Ureter (tissue), 1 donor: ENCODE data around the gene ACSM2B. TPM values are rescaled to one million over a fixed set of nuclear protein-coding genes. Genes with fewer than 3 reads are reported as not detected.
"Not testable (repeated sequence)": the region's sequence is repeated elsewhere in the genome, so short reads cannot be mapped to it uniquely, and the experiment has no call there.

Source experiments
- DNase-seq: peaks from one replicate; pipeline ENCODE4 v3.0.0-alpha.2; 2020; ENCODE audit warnings: low spot score
- total RNA-seq: library from RNA; stranded (reverse); gene quantifications from one replicate; pipeline ENCODE4 v1.2.4, GENCODE V29; 2023
- donor health status: DM: yes; HTN: yes; CAD: no.

Gene ACSM2B
- total RNA-seq, 1 donor from 2014 or later, result not detected

DNA sequence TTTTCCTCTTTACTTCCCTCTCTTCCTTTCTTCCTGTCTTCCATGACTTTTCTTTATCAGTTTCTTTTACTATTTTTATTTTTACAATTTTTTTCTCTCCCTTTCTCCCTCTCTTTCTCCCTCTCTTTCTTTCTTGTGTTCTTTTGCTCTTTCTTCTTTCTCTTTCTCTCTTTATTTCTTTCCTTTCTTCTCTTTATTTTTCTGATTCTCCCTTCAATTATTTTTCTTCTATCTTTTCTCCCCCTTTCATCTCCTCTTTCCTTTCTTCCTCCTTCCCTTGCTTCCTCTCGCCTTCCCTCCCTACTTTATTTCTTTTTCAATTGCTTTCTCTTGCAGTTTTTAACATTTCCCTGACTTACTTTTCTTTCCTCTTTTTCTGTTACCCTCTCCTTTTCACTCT, 39.5 kb downstream of the ACSM2B start:
- DNase-seq, result not testable (repeated sequence)

DNA sequence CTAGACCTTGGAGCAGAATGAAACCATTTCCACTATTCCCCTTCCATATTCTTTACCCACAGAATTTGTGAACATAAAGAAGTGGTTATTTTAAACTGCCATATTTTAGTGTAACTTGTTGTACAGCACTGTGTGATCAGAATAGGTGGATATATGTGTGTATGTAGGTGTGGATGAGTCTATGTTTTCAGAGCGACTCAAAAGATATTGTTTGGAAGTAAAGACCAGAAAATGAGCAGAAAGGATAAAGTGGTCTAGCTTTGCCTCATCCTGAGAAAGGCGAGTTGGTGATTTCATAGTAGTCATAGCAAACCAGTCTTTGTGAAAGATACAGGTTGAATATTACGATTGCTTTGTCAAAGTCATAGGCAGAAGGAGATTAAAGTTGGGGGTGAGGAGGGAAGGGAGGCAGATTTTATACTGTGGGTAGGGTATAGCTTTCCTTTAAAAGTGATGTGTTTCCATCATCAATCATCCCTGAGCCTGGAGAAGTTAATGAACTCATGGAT, 43.8 kb downstream of the ACSM2B start:
- DNase-seq, result not testable (repeated sequence)

DNA sequence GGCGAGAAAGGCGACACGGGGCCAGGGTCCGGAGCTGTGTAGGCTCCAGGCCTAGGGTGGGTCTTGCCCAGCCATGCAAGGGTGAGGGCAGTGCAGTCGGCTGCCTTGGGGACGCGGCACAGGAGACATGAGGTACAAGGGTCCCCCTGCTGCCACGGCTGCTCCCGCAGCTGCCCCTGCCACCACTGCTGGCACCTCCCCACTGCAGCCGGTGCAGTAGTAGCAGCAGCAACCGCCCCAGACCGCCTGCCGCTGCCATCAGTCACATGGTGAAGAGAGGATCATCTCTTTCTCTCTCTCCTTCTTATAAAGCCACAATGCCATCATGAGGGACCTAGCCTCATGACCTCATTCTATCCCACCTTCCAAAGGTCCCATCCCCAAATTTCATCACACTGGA, 44.4 kb downstream of the ACSM2B start:
- DNase-seq, result not testable (repeated sequence)

DNA sequence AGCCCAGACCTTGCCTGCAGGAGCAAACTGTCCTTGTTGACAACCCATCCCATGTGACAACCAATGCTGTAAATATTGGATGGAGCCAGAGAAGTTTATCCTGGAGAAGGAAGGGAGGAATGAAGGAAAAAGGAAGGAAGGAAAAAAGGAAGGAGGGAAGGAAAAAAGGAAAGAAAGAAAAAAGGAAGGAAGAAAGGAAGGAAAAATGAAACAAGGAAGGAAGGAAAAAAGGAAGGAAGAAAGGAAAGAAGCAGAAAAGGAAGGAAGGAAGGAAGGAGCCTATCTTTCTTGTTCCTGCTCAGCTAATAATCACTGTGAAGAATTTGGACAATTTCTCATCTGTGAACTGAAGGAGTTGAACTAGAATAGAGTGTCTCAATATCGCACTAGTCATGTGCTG, 56.1 kb downstream of the ACSM2B start:
- no peak for DNase-seq

DNA sequence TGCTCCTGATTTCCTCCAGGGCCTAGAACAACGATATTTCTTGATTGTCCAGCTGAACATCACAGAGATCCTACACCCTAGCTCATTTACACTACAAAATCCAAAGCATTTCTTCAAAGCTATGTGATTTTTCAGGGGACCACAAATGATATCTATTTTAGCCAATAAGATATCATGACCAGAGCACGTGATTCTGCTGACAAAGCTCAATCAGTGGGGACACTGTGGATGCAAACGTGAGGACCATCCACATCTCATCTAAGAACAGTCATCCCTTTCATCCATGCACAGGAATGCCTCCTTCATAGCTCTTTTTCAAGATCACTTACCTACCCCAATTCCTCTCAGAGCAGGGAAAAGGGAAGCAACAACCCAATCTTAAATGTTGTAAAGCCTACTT, 56.9 kb downstream of the ACSM2B start:
- no peak for DNase-seq

DNA sequence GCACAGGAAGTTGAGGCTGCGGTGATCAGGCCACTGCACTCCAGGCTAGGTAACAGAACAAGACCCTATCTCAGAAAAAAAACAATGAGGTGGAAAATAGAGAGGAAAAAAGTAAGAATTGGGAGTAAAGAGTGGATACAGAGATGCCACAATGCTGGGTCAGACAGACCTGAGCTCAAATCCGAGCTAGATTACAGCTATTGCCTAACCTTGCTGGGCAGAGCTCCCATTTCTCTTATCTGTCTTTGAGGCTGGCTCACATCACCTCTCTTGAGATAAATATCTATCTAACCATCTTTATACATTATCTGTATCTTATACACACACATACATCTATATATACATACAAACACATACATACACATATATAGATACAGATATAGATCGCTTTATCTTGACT, 59.0 kb downstream of the ACSM2B start:
- no peak for DNase-seq

DNA sequence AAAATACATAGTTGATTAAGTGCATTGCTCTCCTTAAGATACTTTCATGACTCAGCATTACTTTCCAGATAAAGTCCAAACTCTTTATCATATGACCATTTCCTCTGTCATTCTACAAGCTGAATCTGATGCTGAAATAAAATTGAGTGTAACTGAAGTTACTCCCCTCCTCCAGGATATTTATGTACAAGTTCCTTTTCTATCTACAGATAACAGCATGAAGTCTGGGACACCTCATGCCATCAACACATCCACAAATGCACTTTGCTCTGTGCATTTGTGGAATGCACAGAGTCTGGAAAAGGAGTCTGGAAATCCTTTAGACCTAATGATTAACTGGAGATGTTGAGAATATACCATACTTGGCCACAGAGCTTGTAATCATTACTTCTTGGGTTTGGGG, 60.5 kb downstream of the ACSM2B start:
- no peak for DNase-seq

DNA sequence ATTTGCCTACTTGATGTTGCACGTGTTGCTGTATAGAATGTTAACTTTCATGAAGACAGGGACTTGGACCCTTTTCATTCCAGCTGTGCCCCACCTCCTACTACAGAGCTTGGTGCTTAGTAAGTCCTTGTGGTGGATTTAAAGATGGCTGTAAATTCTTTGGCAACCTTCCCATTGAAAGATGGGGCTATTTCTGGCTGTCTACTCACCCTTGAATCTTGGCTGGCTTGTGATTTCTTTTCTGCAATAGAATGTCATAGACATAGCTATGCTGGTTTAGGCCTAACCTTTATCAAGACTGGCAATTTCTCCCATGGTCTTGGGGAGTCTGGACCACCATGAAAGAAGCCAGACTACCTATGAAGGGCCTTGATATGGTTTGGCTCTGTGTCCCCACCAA, 65.8 kb downstream of the ACSM2B start:
- no peak for DNase-seq

DNA sequence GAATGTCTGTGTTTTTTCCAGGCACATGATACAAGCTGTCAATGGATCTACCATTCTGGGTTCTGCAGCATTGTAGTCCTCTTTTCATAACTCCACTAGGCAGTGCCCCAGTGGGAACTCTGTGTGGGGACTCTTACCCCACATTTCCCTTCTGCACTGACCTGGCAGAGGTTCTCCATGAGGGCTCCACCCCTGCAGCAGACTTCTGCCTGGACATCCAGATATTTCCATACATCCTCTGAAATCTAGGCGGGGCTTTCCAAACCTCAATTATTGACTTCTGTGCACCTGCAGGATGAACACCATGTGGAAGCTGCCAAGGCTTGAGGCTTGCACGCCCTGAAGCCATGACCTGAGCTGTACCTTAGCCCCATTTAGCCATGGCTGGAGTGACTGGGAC, 68.9 kb downstream of the ACSM2B start:
- no peak for DNase-seq

DNA sequence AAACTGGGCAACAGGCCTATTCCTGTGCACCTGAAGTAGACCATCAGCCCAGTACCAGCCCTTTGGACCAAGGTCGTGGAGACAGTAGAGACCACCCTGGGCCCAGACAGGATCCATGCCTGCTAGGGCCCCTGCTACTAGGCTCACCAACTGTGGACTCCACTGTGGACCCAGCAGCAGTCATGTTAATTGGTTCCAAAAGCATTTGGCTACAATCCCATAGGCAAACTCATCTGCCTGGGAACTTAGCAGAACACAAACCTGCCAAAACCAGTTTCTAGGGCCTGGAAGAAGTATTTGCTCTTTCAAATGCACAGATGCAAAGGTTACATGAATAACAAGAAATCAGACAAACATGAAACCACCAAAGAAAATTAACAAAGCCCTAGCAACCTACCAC, 71.7 kb downstream of the ACSM2B start:
- no peak for DNase-seq

DNA sequence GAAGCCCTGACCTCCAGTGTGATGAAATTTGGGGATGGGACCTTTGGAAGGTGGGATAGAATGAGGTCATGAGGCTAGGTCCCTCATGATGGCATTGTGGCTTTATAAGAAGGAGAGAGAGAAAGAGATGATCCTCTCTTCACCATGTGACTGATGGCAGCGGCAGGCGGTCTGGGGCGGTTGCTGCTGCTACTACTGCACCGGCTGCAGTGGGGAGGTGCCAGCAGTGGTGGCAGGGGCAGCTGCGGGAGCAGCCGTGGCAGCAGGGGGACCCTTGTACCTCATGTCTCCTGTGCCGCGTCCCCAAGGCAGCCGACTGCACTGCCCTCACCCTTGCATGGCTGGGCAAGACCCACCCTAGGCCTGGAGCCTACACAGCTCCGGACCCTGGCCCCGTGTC, 84.7 kb downstream of the ACSM2B start:
- not testable (repeated sequence) for DNase-seq

DNA sequence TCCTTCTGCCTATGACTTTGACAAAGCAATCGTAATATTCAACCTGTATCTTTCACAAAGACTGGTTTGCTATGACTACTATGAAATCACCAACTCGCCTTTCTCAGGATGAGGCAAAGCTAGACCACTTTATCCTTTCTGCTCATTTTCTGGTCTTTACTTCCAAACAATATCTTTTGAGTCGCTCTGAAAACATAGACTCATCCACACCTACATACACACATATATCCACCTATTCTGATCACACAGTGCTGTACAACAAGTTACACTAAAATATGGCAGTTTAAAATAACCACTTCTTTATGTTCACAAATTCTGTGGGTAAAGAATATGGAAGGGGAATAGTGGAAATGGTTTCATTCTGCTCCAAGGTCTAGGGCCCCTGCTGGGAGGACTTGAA, 85.2 kb downstream of the ACSM2B start:
- DNase-seq, result not testable (repeated sequence)

Other genes starting within 250 kb of the ACSM2B start
- gene GP2, start 248.9 kb downstream of the ACSM2B start, total RNA-seq, result 0.49 TPM
- gene UMOD, start 223.7 kb downstream of the ACSM2B start, total RNA-seq, result not detected
- not detected for gene PDILT, start 171.6 kb downstream of the ACSM2B start, total RNA-seq
- 2.3 TPM for gene ACSM5, start 166.8 kb downstream of the ACSM2B start, total RNA-seq
- gene ACSM2A, start 124.8 kb downstream of the ACSM2B start, total RNA-seq, result not detected
- gene ACSM1, start 121.3 kb upstream of the ACSM2B start, total RNA-seq, result 1.4 TPM
- gene THUMPD1, start 165.5 kb upstream of the ACSM2B start, total RNA-seq, result 46.9 TPM
- 30.6 TPM for gene ACSM3, start 187.6 kb upstream of the ACSM2B start, total RNA-seq
- gene ERI2, start 230.1 kb upstream of the ACSM2B start, total RNA-seq, result 24.2 TPM
- 2.4 TPM for gene REXO5, start 230.2 kb upstream of the ACSM2B start, total RNA-seq